NCI-H2107 treated with DMSO at 0.1 percent for 48 hours (cell line): ENCODE measurements around the gene POLH.
A peak's percentile ranks its signal among the peaks of the same experiment; 100 is the strongest.

Experiments used
- DNase-seq: peaks from one replicate; lab custom pipeline; 2025; ENCODE audit not compliant: unreplicated experiment; lab: John Stamatoyannopoulos, UW

The POLH gene

GRCh38 chr6:43604174-43604573 is 28.2 kb downstream of the POLH start:
- DNase-seq = no peak

- DNase-seq = no peak
Measured at GRCh38 chr6:43606019-43606418, 30.0 kb downstream of the POLH start.

- peak; percentile 48 for DNase-seq
Measured at GRCh38 chr6:43608310-43608763, 32.4 kb downstream of the POLH start.

GRCh38 chr6:43608807-43609206 is 32.8 kb downstream of the POLH start:
- no peak for DNase-seq

GRCh38 chr6:43609402-43609801 is 33.4 kb downstream of the POLH start:
- DNase-seq = no peak

GRCh38 chr6:43610431-43610830 is 34.4 kb downstream of the POLH start:
- DNase-seq = no peak

GRCh38 chr6:43613721-43614395 is 37.9 kb downstream of the POLH start:
- DNase-seq = no peak

- DNase-seq = no peak
Measured at GRCh38 chr6:43614396-43614730, 38.4 kb downstream of the POLH start.

- DNase-seq = no peak
Measured at GRCh38 chr6:43616725-43617472, 40.9 kb downstream of the POLH start.

- no peak for DNase-seq
Measured at GRCh38 chr6:43621078-43621835, 45.3 kb downstream of the POLH start.

- no peak for DNase-seq
Measured at GRCh38 chr6:43621836-43622180, 45.8 kb downstream of the POLH start.

GRCh38 chr6:43622541-43622940 is 46.6 kb downstream of the POLH start:
- DNase-seq = no peak

- no peak for DNase-seq
Measured at GRCh38 chr6:43623880-43624785, 48.1 kb downstream of the POLH start.

GRCh38 chr6:43624786-43625288 is 48.9 kb downstream of the POLH start:
- no peak for DNase-seq

GRCh38 chr6:43625393-43625992 is 49.5 kb downstream of the POLH start:
- no peak for DNase-seq

- peak; percentile 29 for DNase-seq
Measured at GRCh38 chr6:43627008-43627825, 51.2 kb downstream of the POLH start.

GRCh38 chr6:43628393-43629103 is 52.6 kb downstream of the POLH start:
- no peak for DNase-seq

- DNase-seq = peak; percentile 78
Measured at GRCh38 chr6:43629104-43629504, 53.1 kb downstream of the POLH start, which contains the start of gene GTPBP2. TSS of gene GTPBP2 (minus strand) at chr6:43629264. CDS start at chr6:43629162, 102 bp downstream.
